Osteoblast (primary cell): ENCODE data around the gene ZPLD1. TPM values are rescaled to one million over a fixed set of nuclear protein-coding genes. Genes with fewer than 3 reads are reported as not detected.
A peak's percentile ranks its signal among the peaks of the same experiment; 100 is the strongest.

Source experiments
- DNase-seq: peaks from one replicate; pipeline ENCODE4 v3.0.0; 2011; ENCODE audit warnings: low spot score, mixed read lengths; ENCODE audit not compliant: insufficient read length; ENCODE audit errors: missing footprints
- H2AFZ ChIP-seq: 2 replicates; pipeline ENCODE4 v1.6.0; 2011; ENCODE audit warnings: mild to moderate bottlenecking, low read length
- H3K27ac ChIP-seq: 2 replicates; pipeline ENCODE4 v1.5.1; 2011; ENCODE audit warnings: mild to moderate bottlenecking, low read depth, low read length, moderate library complexity
- H3K27me3 ChIP-seq: 2 replicates; pipeline ENCODE4 v1.6.0; 2012; ENCODE audit warnings: mild to moderate bottlenecking, control low read depth, inconsistent platforms, low read length, moderate library complexity; ENCODE audit not compliant: insufficient read depth
- H3K36me3 ChIP-seq: 2 replicates; pipeline ENCODE4 v1.5.1; 2011; ENCODE audit warnings: mild to moderate bottlenecking, low read length, control low read depth, moderate library complexity; ENCODE audit not compliant: insufficient read depth
- H3K4me1 ChIP-seq: 2 replicates; pipeline ENCODE4 v1.5.1; 2011; ENCODE audit warnings: mild to moderate bottlenecking, low read length, control low read depth, moderate library complexity; ENCODE audit not compliant: insufficient read depth
- H3K4me2 ChIP-seq: 2 replicates; pipeline ENCODE4 v1.6.0; 2011; ENCODE audit warnings: mild to moderate bottlenecking, low read length; ENCODE audit not compliant: insufficient read depth
- H3K4me3 ChIP-seq: fragments of 200-600 bp; sonication (generic); 3 replicates; pipeline ENCODE4 v1.5.1; 2012; ENCODE audit warnings: mild to moderate bottlenecking, low read length, inconsistent platforms; ENCODE audit not compliant: insufficient read depth
- H3K79me2 ChIP-seq: 2 replicates; pipeline ENCODE4 v1.6.0; 2012; ENCODE audit warnings: mild to moderate bottlenecking, low read length, control low read depth, inconsistent platforms; ENCODE audit not compliant: insufficient read depth
- H3K9me3 ChIP-seq: 2 replicates; pipeline ENCODE4 v1.5.1; 2011; ENCODE audit warnings: low read depth, low read length, control low read depth
- H4K20me1 ChIP-seq: 2 replicates; pipeline ENCODE4 v1.6.0; 2012; ENCODE audit warnings: mild to moderate bottlenecking, low read length, control low read depth; ENCODE audit not compliant: insufficient read depth
- CTCF ChIP-seq: IDR thresholded peaks from 2 replicates; pipeline ENCODE4 v1.5.1; 2011; ENCODE audit warnings: mild to moderate bottlenecking, low read depth, low read length, moderate library complexity; ENCODE audit errors: extremely low read depth
- total RNA-seq: library from RNA; depleted of rRNA; stranded (reverse); fragments of >200 nt; gene quantifications from 2 replicates; pipeline ENCODE4 v1.2.3, GENCODE V29; 2012

The ZPLD1 gene
- total RNA-seq, 1 donor: not detected

- H4K20me1 ChIP-seq: no peaks in the 10 kb centered on the region
- no peaks in the 10 kb centered on the region for H3K36me3 ChIP-seq
- no peak for DNase-seq
- H3K27ac ChIP-seq: no peak overlapping the region
- TF ChIP-seq CTCF: no peak
- no peaks in the 10 kb centered on the region for H3K79me2 ChIP-seq
- H2AFZ ChIP-seq: no peak overlapping the region
- no peaks in the 10 kb centered on the region for H3K27me3 ChIP-seq
- no peaks in the 10 kb centered on the region for H3K9me3 ChIP-seq
- no peak overlapping the region for H3K4me3 ChIP-seq
- no peak overlapping the region for H3K4me2 ChIP-seq
- H3K4me1 ChIP-seq: no peaks in the 10 kb centered on the region
Observed at GRCh38 chr3:102480139-102480538, 45.3 kb downstream of the ZPLD1 start.

GRCh38 chr3:102481050-102481449 lies 46.2 kb downstream of the ZPLD1 start:
- no peak overlapping the region for H3K4me3 ChIP-seq
- no peak overlapping the region for H3K4me2 ChIP-seq
- H3K27me3 ChIP-seq: no peaks in the 10 kb centered on the region
- H3K79me2 ChIP-seq: no peaks in the 10 kb centered on the region
- H4K20me1 ChIP-seq: no peaks in the 10 kb centered on the region
- no peaks in the 10 kb centered on the region for H3K9me3 ChIP-seq
- no peak overlapping the region for H2AFZ ChIP-seq
- TF ChIP-seq CTCF: no peak
- DNase-seq: no peak
- H3K27ac ChIP-seq: no peak overlapping the region
- no peaks in the 10 kb centered on the region for H3K36me3 ChIP-seq
- H3K4me1 ChIP-seq: no peaks in the 10 kb centered on the region

- no peaks in the 10 kb centered on the region for H3K4me1 ChIP-seq
- no peak overlapping the region for H3K4me2 ChIP-seq
- H3K4me3 ChIP-seq: no peak overlapping the region
- H3K36me3 ChIP-seq: no peaks in the 10 kb centered on the region
- no peaks in the 10 kb centered on the region for H3K9me3 ChIP-seq
- H3K79me2 ChIP-seq: no peaks in the 10 kb centered on the region
- no peak overlapping the region for H2AFZ ChIP-seq
- no peaks in the 10 kb centered on the region for H4K20me1 ChIP-seq
- H3K27me3 ChIP-seq: no peaks in the 10 kb centered on the region
- no peak for DNase-seq
- TF ChIP-seq CTCF: no peak
- no peak overlapping the region for H3K27ac ChIP-seq
Observed at GRCh38 chr3:102483556-102483955, 48.7 kb downstream of the ZPLD1 start.

GRCh38 chr3:102484363-102484762 lies 49.5 kb downstream of the ZPLD1 start:
- H3K4me1 ChIP-seq: no peaks in the 10 kb centered on the region
- no peaks in the 10 kb centered on the region for H3K79me2 ChIP-seq
- H3K4me2 ChIP-seq: no peak overlapping the region
- H3K27ac ChIP-seq: no peak overlapping the region
- no peaks in the 10 kb centered on the region for H3K9me3 ChIP-seq
- no peak for TF ChIP-seq CTCF
- peak; percentile 4 for DNase-seq
- no peaks in the 10 kb centered on the region for H3K27me3 ChIP-seq
- H3K36me3 ChIP-seq: no peaks in the 10 kb centered on the region
- no peak overlapping the region for H3K4me3 ChIP-seq
- no peak overlapping the region for H2AFZ ChIP-seq
- no peaks in the 10 kb centered on the region for H4K20me1 ChIP-seq
